Astrocyte (in vitro differentiated cells and primary cell): ENCODE measurements around the gene CDH18. TPM values are rescaled to one million over a fixed set of nuclear protein-coding genes. Genes with fewer than 3 reads are reported as not detected.

ENCODE experiments used
- DNase-seq: peaks from one replicate; pipeline ENCODE4 v3.0.0-alpha.2; 2010; ENCODE audit warnings: low read depth
- FAIRE-seq: peaks from 2 replicates; lab custom pipeline; 2011; peaks lifted over from hg19 to GRCh38; lab: Jason Lieb, UNC
- H2AFZ ChIP-seq: 2 replicates; pipeline ENCODE4 v1.6.0; 2012; ENCODE audit warnings: low read depth, low read length, inconsistent platforms
- H3K27ac ChIP-seq: 2 replicates; pipeline ENCODE4 v1.5.1; 2011; ENCODE audit warnings: low read depth, low read length, inconsistent platforms
- H3K27me3 ChIP-seq: 2 replicates; pipeline ENCODE4 v1.6.0; 2011; ENCODE audit warnings: low read length, inconsistent platforms; ENCODE audit not compliant: insufficient read depth
- H3K36me3 ChIP-seq: 2 replicates; pipeline ENCODE4 v1.5.1; 2011; ENCODE audit warnings: low read length, inconsistent platforms; ENCODE audit not compliant: insufficient read depth
- H3K4me1 ChIP-seq: 2 replicates; pipeline ENCODE4 v1.5.1; 2011; ENCODE audit warnings: low read length, inconsistent platforms; ENCODE audit not compliant: insufficient read depth
- H3K4me2 ChIP-seq: 2 replicates; pipeline ENCODE4 v1.6.0; 2012; ENCODE audit warnings: low read length, inconsistent platforms
- H3K4me3 ChIP-seq: 2 replicates; pipeline ENCODE4 v1.5.1; 2011; ENCODE audit warnings: low read depth, mild to moderate bottlenecking, low read length, inconsistent platforms; ENCODE audit not compliant: insufficient read depth
- H3K79me2 ChIP-seq: 2 replicates; pipeline ENCODE4 v1.6.0; 2012; ENCODE audit warnings: mild to moderate bottlenecking, low read length, inconsistent platforms; ENCODE audit not compliant: insufficient read depth
- H3K9ac ChIP-seq: 2 replicates; pipeline ENCODE4 v1.6.0; 2012; ENCODE audit warnings: mild to moderate bottlenecking, low read length, inconsistent platforms
- H3K9me3 ChIP-seq: 2 replicates; pipeline ENCODE4 v1.5.1; 2012; ENCODE audit warnings: low read depth, mild to moderate bottlenecking, low read length, inconsistent platforms; ENCODE audit not compliant: insufficient read depth
- H4K20me1 ChIP-seq: 2 replicates; pipeline ENCODE4 v1.6.0; 2012; ENCODE audit warnings: low read length, inconsistent platforms; ENCODE audit not compliant: insufficient read depth
- H3K27ac Mint-ChIP-seq: one replicate; pipeline ENCODE4 v1.8.0; 2021; ENCODE audit warnings: mild to moderate bottlenecking, mixed read lengths; ENCODE audit not compliant: unreplicated experiment
- H3K27me3 Mint-ChIP-seq: one replicate; pipeline ENCODE4 v1.8.0; 2021; ENCODE audit warnings: low read depth, mixed read lengths; ENCODE audit not compliant: unreplicated experiment
- H3K36me3 Mint-ChIP-seq: one replicate; pipeline ENCODE4 v1.8.0; 2021; ENCODE audit warnings: low read depth, mixed read lengths; ENCODE audit not compliant: unreplicated experiment
- H3K4me1 Mint-ChIP-seq: one replicate; pipeline ENCODE4 v1.8.0; 2021; ENCODE audit warnings: low read depth, mixed read lengths; ENCODE audit not compliant: unreplicated experiment
- H3K4me3 Mint-ChIP-seq: one replicate; pipeline ENCODE4 v1.8.0; 2021; ENCODE audit warnings: mild to moderate bottlenecking, moderate library complexity, mixed read lengths; ENCODE audit not compliant: unreplicated experiment
- H3K9me3 Mint-ChIP-seq: one replicate; pipeline ENCODE4 v1.8.0; 2021; ENCODE audit warnings: mild to moderate bottlenecking, mixed read lengths; ENCODE audit not compliant: unreplicated experiment
- CTCF ChIP-seq: IDR thresholded peaks from 2 replicates; pipeline ENCODE4 v1.5.1; 2011; ENCODE audit warnings: low read depth, mild to moderate bottlenecking, inconsistent platforms, low read length, moderate library complexity; ENCODE audit not compliant: insufficient read depth
- EZH2 ChIP-seq: IDR thresholded peaks from 2 replicates; pipeline ENCODE4 v1.6.1; 2012; ENCODE audit warnings: mild to moderate bottlenecking, low read length, inconsistent platforms; ENCODE audit not compliant: insufficient read depth
- total RNA-seq: library from RNA; stranded (reverse); gene quantifications from 2 replicates; pipeline ENCODE4 v1.2.1, GENCODE V29; 2021

The CDH18 gene
- total RNA-seq, 1 donor from 2014 or later: not detected

- no peaks in the 10 kb centered on the region for H3K4me1 ChIP-seq
- H3K27ac ChIP-seq: no peak overlapping the region
- no peak overlapping the region for H3K4me3 ChIP-seq
- no peaks in the 10 kb centered on the region for H3K27me3 Mint-ChIP-seq
- no peak overlapping the region for H3K27ac Mint-ChIP-seq
- no peaks in the 10 kb centered on the region for H3K27me3 ChIP-seq
- no peaks in the 10 kb centered on the region for H4K20me1 ChIP-seq
- H3K4me3 Mint-ChIP-seq: no peak overlapping the region
- FAIRE-seq (no peak), DNase-seq (no peak)
- no peak overlapping the region for H3K4me2 ChIP-seq
- H3K9ac ChIP-seq: no peak overlapping the region
- no peak for TF ChIP-seq CTCF
- TF ChIP-seq EZH2: no peak
- H3K9me3 ChIP-seq: no peaks in the 10 kb centered on the region
- no peaks in the 10 kb centered on the region for H3K36me3 ChIP-seq
- no peaks in the 10 kb centered on the region for H3K79me2 ChIP-seq
- H3K36me3 Mint-ChIP-seq: no peaks in the 10 kb centered on the region
- H3K4me1 Mint-ChIP-seq: no peaks in the 10 kb centered on the region
- H2AFZ ChIP-seq: no peak overlapping the region
- peaks cover 3% of the 10 kb centered on the region for H3K9me3 Mint-ChIP-seq
Observed at GRCh38 chr5:20020247-20020646, 32.2 kb upstream of the CDH18 start.

DNA sequence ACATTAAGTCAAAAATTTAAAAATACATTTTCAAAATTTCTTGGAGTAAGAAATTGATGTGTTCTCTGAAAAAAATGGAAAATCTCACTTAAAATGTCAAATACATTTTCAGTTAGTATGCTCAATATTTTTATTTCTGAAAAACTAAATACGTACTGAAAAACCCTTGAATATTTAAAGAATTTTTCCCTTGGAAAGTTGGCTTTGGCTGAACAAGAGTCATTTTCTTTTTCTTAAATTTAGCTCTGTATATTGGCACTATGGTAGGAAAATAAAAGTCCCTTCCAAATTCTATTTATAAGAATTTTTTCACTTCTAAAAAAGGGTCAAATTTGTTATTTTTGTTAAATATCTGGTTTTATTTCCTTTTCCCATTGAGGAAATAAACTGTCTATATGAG, 29.0 kb upstream of the CDH18 start:
- Histone ChIP-seq H3K4me2 (no peak overlapping the region), H3K27ac (no peak overlapping the region), H3K79me2 (no peaks in the 10 kb centered on the region), H3K4me1 (no peaks in the 10 kb centered on the region), H3K9me3 (no peaks in the 10 kb centered on the region), H3K9ac (no peak overlapping the region), H3K36me3 (no peaks in the 10 kb centered on the region), H3K4me3 (no peak overlapping the region), H2AFZ (no peak overlapping the region), H3K27me3 (no peaks in the 10 kb centered on the region), H4K20me1 (no peaks in the 10 kb centered on the region)
- no peaks in the 10 kb centered on the region for H3K36me3 Mint-ChIP-seq
- peaks cover 3% of the 10 kb centered on the region for H3K9me3 Mint-ChIP-seq
- FAIRE-seq (no peak), DNase-seq (no peak)
- H3K27me3 Mint-ChIP-seq: no peaks in the 10 kb centered on the region
- H3K27ac Mint-ChIP-seq: no peak overlapping the region
- TF ChIP-seq CTCF: no peak
- no peak for TF ChIP-seq EZH2
- no peak overlapping the region for H3K4me3 Mint-ChIP-seq
- no peaks in the 10 kb centered on the region for H3K4me1 Mint-ChIP-seq

DNA sequence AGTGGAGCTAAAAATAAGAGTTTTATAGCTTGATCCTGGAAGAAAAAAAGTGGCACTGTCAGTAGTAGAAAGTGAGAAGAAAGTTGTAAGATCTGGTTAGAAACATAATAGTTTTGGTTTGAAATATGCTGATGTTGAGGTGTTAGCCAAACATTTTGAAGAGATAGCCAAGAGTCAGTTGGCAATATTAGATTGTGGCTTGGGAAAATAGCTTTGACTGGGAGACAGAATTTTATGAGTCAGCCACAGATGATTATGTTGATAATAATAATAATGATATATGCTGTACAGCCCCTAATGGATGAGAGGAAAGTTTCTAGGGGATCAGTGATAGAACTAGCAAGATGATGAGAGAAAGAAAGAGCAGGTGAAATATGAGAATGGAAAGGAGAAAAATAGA, 12.4 kb upstream of the CDH18 start:
- Histone ChIP-seq H3K79me2 (no peaks in the 10 kb centered on the region), H4K20me1 (no peaks in the 10 kb centered on the region), H3K36me3 (no peaks in the 10 kb centered on the region), H3K4me1 (no peaks in the 10 kb centered on the region), H3K9ac (no peak overlapping the region), H3K27me3 (no peaks in the 10 kb centered on the region), H2AFZ (no peak overlapping the region), H3K4me3 (no peak overlapping the region), H3K4me2 (no peak overlapping the region), H3K9me3 (no peaks in the 10 kb centered on the region), H3K27ac (no peak overlapping the region)
- Mint-ChIP-seq H3K4me1 (no peaks in the 10 kb centered on the region), H3K36me3 (no peaks in the 10 kb centered on the region), H3K27me3 (no peaks in the 10 kb centered on the region), H3K27ac (no peak overlapping the region), H3K9me3 (no peaks in the 10 kb centered on the region), H3K4me3 (no peak overlapping the region)
- no peak for FAIRE-seq
- TF ChIP-seq CTCF (no peak), EZH2 (no peak)
- DNase-seq: peak; percentile 57
